ENCODE results near the gene INSRR.

Gene INSRR

DNA sequence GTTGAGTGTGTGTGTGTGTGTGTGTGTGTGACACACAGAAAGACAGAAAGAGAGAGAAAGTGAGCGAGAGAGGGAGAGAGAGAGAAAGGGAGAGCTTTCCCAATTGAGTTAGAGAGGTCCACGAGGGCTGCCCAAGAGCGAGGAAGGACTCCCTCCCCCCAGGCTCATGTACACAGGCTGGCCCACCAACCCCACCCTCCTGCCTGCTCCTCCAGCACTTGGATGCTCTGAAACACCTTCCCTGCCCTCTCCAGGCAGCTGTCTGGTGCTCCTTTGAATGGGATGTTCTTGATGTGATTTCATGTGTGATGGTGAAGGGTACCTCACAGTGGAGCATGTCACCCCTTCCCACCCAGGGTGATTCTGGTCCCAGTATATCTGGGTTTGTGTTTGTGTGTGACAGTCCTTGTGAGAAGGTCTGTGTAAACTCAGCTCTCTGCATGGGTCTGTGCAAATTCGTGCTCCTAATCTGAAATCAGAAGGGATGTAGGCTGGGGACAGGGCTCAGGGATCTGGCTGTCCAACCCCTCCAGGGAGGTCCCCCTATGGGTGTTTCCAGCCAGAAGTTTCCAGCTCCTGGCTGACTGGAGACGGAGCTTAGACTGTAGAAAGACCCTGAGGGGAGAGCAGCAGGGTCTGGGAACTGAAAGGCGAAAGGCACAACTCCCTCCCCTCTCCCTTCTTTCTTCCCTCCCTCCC is 27.8 kb upstream of the INSRR start:
- Histone ChIP-seq H3K27me3 (peaks cover 0 to 25% of the 10 kb centered on the region in 2 donors), H3K4me3 (no peak overlapping the region), H3K4me1 (peaks cover 0 to 14% (median 6%) of the 10 kb centered on the region in 4 donors), H3K9me3 (no peaks in the 10 kb centered on the region), H3K36me3 (no peaks in the 10 kb centered on the region), H3K27ac (no peak overlapping the region)
- intact Hi-C loops (cut with DNase I; ENCODE audit: low total_unique reads) = no loop called here
- DNase-seq = no peak
- TF ChIP-seq CTCF (IDR thresholded peaks at IDR 0.05) = no peak

DNA sequence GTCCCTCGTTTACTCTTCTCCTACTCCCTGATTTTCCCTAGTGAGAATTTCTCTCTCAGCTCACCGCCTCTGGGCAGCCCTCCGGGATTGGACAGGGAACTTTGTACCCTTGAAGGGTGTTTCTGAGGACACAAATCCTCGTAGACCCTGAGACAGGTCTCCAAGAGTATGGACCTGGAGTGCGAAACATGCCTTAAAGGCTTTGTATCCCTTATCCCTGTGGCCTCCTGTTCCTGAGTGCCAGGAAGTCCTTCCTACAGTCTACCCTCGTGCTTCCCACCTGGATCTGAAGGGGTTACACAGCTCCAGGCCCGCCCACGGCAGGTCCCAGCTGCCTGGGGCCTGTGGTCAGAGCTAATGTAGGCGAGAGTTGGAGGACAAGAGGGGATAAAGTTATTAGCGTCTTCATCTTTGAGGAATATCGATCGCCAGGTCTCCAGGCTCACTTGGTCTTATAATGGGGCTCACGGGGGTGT is 27.0 kb upstream of the INSRR start:
- intact Hi-C loops (cut with DNase I; ENCODE audit: low total_unique reads) = no loop called here
- H3K4me3 ChIP-seq = no peak overlapping the region
- H3K4me1 ChIP-seq = peaks cover 0 to 14% (median 6%) of the 10 kb centered on the region in 4 donors
- no peaks in the 10 kb centered on the region for H3K9me3 ChIP-seq
- peaks cover 0 to 30% of the 10 kb centered on the region in 2 donors for H3K27me3 ChIP-seq
- TF ChIP-seq CTCF (IDR thresholded peaks at IDR 0.05) = no peak
- H3K27ac ChIP-seq = no peak overlapping the region
- no peak for DNase-seq
- H3K36me3 ChIP-seq = no peaks in the 10 kb centered on the region

GRCh38 chr1:156885314-156885713 is 26.4 kb upstream of the INSRR start:
- H3K36me3 ChIP-seq = no peaks in the 10 kb centered on the region
- no peak for DNase-seq
- peaks cover 0 to 14% (median 5%) of the 10 kb centered on the region in 4 donors for H3K4me1 ChIP-seq
- H3K9me3 ChIP-seq = no peaks in the 10 kb centered on the region
- intact Hi-C loops (cut with DNase I; ENCODE audit: low total_unique reads) = no loop called here
- no peak overlapping the region for H3K4me3 ChIP-seq
- peaks cover 0 to 30% of the 10 kb centered on the region in 2 donors for H3K27me3 ChIP-seq
- H3K27ac ChIP-seq = no peak overlapping the region
- TF ChIP-seq CTCF (IDR thresholded peaks at IDR 0.05) = no peak

DNA sequence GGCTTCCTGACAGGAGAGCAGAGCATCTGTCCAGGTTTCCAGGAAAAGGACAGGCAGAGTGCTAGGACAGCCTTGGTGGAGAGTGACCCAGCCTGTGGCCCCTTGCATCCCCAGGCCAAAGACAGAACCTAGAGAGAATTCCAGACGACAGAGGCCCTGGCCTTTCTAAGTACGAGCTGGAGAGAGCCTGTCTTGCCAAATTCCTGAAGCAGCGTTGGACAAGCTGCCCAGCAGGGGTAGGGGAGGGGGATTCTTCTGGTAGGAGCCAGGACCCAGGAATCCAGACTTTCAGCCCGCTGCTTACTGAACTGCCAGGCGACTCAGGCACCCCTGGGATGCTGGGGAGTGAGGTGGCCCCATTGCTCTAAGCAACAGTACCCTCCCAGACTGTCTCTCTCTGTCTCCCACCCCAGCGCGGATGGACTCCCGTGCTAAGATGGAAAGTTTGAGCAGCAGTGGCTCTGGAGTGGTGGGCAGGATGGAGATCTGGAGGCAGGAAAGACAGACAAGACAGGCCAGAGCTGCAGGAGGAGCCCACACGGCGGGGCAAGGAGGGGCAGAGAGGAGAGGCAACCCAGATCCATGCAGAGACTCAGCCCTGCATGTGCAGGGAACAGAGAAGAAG is 25.8 kb upstream of the INSRR start:
- Histone ChIP-seq H3K9me3 (no peaks in the 10 kb centered on the region), H3K27me3 (peaks cover 0 to 32% of the 10 kb centered on the region in 2 donors), H3K27ac (no peak overlapping the region), H3K4me1 (peaks cover 0 to 14% (median 5%) of the 10 kb centered on the region in 4 donors), H3K4me3 (no peak overlapping the region), H3K36me3 (no peaks in the 10 kb centered on the region)
- TF ChIP-seq CTCF (IDR thresholded peaks at IDR 0.05) = no peak
- intact Hi-C loops (cut with DNase I; ENCODE audit: low total_unique reads) = loop anchor here (5.0 kb wide), 1 partner anchor 42 kb away; no protein-coding TSS in a partner anchor
- no peak for DNase-seq

GRCh38 chr1:156883919-156884318 is 25.0 kb upstream of the INSRR start:
- Histone ChIP-seq H3K36me3 (no peaks in the 10 kb centered on the region), H3K4me1 (peaks cover 0 to 14% (median 5%) of the 10 kb centered on the region in 4 donors), H3K27me3 (peaks cover 0 to 35% of the 10 kb centered on the region in 2 donors), H3K4me3 (no peak overlapping the region), H3K27ac (no peak overlapping the region), H3K9me3 (no peaks in the 10 kb centered on the region)
- no peak for TF ChIP-seq CTCF (IDR thresholded peaks at IDR 0.05)
- intact Hi-C loops (cut with DNase I; ENCODE audit: low total_unique reads) = loop anchor here (5.0 kb wide), 1 partner anchor 42 kb away; no protein-coding TSS in a partner anchor
- no peak for DNase-seq

Data from tibial artery (tissue), 4 donors.